ENCODE measurements around the gene NMD3. TPM values are rescaled to one million over a fixed set of nuclear protein-coding genes. Genes with fewer than 3 reads are reported as not detected.
"Not testable (repeated sequence)": the region's sequence is repeated elsewhere in the genome, so short reads cannot be mapped to it uniquely, and the experiment has no call there.

The NMD3 gene
- total RNA-seq, 1 donor, result 80.7 TPM

DNA sequence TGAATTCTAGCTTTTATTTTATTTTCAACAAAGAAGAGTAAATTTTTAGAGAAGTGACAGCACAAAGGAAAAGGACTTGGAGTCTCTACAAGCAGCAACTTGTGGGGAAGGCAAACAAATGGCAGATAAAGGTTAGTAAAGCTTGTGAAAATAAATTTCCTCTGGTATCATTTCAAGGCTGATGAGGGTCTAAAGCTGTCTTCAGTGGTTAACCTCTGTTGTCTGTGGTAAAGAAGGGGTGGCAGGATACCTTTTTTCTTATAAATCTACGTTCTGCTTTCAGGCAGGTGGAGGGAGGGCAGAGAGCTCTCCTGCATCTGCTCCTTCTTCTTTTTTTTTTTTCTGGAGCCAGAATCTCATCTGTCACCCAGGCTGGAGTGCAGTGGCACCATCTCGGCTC lies 50.5 kb downstream of the NMD3 start:
- DNase-seq (ENCODE audit: low read depth), result no peak
- TF ChIP-seq, protein P1, sequence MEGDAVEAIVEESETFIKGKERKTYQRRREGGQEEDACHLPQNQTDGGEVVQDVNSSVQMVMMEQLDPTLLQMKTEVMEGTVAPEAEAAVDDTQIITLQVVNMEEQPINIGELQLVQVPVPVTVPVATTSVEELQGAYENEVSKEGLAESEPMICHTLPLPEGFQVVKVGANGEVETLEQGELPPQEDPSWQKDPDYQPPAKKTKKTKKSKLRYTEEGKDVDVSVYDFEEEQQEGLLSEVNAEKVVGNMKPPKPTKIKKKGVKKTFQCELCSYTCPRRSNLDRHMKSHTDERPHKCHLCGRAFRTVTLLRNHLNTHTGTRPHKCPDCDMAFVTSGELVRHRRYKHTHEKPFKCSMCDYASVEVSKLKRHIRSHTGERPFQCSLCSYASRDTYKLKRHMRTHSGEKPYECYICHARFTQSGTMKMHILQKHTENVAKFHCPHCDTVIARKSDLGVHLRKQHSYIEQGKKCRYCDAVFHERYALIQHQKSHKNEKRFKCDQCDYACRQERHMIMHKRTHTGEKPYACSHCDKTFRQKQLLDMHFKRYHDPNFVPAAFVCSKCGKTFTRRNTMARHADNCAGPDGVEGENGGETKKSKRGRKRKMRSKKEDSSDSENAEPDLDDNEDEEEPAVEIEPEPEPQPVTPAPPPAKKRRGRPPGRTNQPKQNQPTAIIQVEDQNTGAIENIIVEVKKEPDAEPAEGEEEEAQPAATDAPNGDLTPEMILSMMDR (IDR thresholded peaks at IDR 0.05; ENCODE audit: insufficient read depth, low read depth, low read length), result no peak
- no peak overlapping the region for H3K4me3 ChIP-seq (ENCODE audit: low read depth, low read length)

DNA sequence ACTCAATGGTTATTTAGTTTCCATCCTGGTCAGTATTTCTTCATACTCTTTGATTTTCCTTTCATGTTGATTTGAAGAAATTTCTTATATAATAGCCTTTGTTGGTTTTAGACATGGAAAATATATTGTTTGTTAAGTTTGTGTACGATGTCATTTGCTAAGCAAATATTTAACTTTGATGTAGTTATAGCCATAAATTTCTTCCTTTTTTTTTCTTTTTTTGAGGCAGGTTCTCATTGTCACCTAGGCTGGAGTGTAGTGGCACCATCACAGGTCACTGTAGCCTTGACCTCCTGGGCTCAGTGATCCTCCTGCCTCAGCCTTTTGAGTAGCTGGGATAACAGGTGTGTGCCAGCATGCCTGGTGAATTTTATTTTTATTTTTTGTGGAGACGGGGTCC lies 51.4 kb downstream of the NMD3 start:
- no peak overlapping the region for H3K4me3 ChIP-seq (ENCODE audit: low read depth, low read length)
- no peak for DNase-seq (ENCODE audit: low read depth)
- TF ChIP-seq, protein P1 (IDR thresholded peaks at IDR 0.05; ENCODE audit: insufficient read depth, low read depth, low read length), result no peak

DNA sequence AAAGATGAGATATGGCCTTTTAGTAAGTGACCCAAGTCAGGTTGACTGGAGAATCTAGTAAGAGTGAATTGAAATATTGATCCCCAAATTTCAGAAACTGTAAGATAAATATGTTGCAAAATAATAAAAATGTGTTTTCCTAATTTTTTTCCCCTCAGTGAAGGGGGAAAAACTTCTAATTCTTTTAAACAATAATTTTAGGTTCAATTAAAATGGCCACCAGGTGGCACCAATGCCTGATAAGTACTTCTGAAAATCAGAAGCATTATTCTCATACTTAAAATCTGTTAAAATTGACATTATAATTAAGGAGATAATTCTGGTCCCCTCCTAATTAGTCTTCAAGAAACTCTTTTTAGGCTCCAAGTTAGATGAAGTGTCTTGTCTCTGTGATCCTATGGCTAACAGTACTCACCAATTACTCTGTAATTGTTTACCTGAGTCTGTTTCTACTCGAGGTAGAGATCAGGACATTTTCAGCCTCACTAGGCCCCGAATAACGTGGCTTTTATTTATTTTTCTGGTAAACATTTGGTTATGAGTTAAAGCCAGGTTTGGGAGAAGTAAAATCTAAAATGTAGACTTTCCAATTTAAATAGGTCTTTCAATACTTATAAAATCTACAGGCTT lies 52.6 kb downstream of the NMD3 start:
- TF ChIP-seq, protein P1 (IDR thresholded peaks at IDR 0.05; ENCODE audit: insufficient read depth, low read depth, low read length), result peak; percentile 55

DNA sequence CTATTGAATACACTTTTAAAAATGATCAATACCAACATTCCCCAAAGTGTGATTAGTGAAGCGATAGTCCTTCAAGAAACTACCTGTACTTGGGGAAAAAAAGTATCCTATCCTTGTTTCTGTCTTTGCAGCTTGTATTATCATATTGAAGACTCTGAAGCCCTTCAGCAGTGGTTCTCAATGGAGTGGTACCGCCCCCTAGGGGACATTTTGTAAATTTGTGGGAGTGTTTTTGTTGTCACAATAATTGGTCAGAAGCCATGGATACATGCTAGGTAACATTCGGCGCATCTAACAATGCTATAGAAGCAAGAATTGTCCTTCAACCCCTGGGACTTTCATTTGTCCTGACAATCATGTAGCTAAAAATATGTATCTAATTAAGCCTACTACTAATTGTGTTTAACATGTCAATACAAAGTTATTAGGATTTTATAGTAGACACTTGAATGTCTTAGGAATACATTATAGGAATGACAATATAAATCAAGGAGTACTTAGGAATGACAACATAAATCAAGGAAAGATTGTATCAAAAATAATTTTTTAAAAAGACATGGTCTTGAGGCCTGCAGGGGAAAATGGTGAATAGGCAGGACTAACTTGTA lies 53.7 kb downstream of the NMD3 start:
- TF ChIP-seq, protein P1 (IDR thresholded peaks at IDR 0.05; ENCODE audit: insufficient read depth, low read depth, low read length), result peak; percentile 74
- peak; percentile 66 for DNase-seq (ENCODE audit: low read depth)
- H3K4me3 ChIP-seq (ENCODE audit: low read depth, low read length), result no peak overlapping the region

More for the DNA sequence above, 52.6 kb downstream of the NMD3 start:
- H3K4me3 ChIP-seq (ENCODE audit: low read depth, low read length), result no peak overlapping the region
- DNase-seq (ENCODE audit: low read depth), result peak; percentile 56

DNA sequence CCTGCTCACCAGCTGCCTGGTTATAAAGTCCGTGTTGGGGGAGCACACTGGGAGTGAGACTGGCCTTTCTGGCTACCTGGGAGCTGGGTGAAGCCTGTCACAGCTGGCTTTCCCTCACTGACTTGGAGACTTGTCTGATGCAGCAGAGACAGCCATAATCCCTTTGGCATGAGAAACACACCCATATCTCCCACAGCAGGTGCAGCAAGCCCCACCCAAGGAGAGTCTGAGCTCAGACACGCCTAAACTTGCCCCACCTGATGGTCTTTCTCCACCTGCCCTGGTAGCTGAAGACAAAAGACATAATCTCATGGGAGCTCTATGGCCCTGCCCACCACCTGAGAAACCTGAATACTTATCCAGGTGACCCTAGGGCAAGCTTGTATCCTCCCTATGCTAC lies 54.8 kb downstream of the NMD3 start:
- DNase-seq (ENCODE audit: low read depth), result no peak
- no peak overlapping the region for H3K4me3 ChIP-seq (ENCODE audit: low read depth, low read length)
- TF ChIP-seq, protein P1 (IDR thresholded peaks at IDR 0.05; ENCODE audit: insufficient read depth, low read depth, low read length), result no peak

DNA sequence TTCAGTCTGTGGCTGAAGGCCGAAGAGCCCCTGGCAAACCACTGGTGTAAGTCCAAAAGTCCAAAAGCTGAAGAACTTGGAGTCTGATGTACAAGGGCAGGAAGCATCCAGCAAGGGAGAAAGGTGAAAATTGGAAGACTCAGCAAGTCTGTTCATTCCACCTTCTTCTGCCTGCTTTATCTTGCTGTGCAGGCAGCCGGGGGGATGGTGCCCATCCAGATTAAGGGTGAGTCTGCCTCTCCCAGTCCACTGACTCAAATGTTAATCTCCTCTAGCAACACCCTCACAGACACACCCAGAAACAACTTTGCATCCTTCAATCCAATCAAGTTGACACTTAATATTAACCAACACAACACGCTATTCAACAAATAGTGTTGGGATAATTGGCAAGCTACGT lies 61.3 kb downstream of the NMD3 start:
- DNase-seq (ENCODE audit: low read depth); H3K4me3 ChIP-seq (ENCODE audit: low read depth, low read length): not testable (repeated sequence)

DNA sequence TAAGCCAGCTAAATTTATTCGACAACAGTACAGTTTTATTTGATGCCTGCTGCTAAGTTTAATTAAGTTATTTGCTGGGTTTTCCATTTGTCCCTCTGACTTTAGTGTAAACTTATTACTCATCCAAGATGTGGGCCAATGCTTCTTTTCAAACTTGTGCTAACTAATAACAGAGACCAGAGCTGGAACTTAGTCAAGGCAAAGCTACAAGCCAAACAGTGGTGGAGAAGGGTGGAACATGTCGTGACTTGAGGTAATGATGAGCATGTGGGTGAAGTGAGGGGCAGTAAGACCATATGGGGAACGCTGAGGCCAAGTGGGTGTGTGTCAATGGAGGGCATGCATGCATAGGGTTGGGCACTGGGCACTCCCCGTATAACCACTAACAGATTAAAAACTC lies 63.9 kb downstream of the NMD3 start:
- H3K4me3 ChIP-seq (ENCODE audit: low read depth, low read length), result no peak overlapping the region
- TF ChIP-seq, protein P1 (IDR thresholded peaks at IDR 0.05; ENCODE audit: insufficient read depth, low read depth, low read length), result no peak
- no peak for DNase-seq (ENCODE audit: low read depth)
